Adipocyte (in vitro differentiated cells): Measurements from ENCODE around the gene LGR5.
"Not testable (repeated sequence)": the region's sequence is repeated elsewhere in the genome, so short reads cannot be mapped to it uniquely, and the experiment has no call there.

ENCODE experiments used
- DNase-seq: peaks from one replicate; pipeline ENCODE4 v3.0.0-alpha.2; 2015; ENCODE audit warnings: low read depth
- H3K27me3 ChIP-seq: replicated peaks from 2 replicates; pipeline ENCODE4 v1.7.0; 2013; ENCODE audit warnings: mild to moderate bottlenecking, low read length, moderate library complexity; ENCODE audit not compliant: control insufficient read depth, insufficient read depth
- H3K36me3 ChIP-seq: 2 replicates; pipeline ENCODE4 v1.7.0; 2013; ENCODE audit warnings: low read length, mild to moderate bottlenecking, moderate library complexity; ENCODE audit not compliant: control insufficient read depth, insufficient read depth, severe bottlenecking
- H3K4me1 ChIP-seq: 2 replicates; pipeline ENCODE4 v1.7.0; 2013; ENCODE audit warnings: mild to moderate bottlenecking, low read length, moderate library complexity; ENCODE audit not compliant: control insufficient read depth, insufficient read depth
- H3K4me3 ChIP-seq: 2 replicates; pipeline ENCODE4 v1.7.0; 2013; ENCODE audit warnings: mild to moderate bottlenecking, low read length, moderate library complexity
- H3K9ac ChIP-seq: 2 replicates; pipeline ENCODE4 v1.7.0; 2013; ENCODE audit warnings: mild to moderate bottlenecking, low read length, moderate library complexity
- H3K9me3 ChIP-seq: 2 replicates; pipeline ENCODE4 v1.7.0; 2013; ENCODE audit warnings: mild to moderate bottlenecking, low read length, moderate library complexity; ENCODE audit not compliant: control insufficient read depth

Gene LGR5

GRCh38 chr12:71555191-71555590, 115.6 kb downstream of the LGR5 start:
- H3K27me3 ChIP-seq = no peaks in the 10 kb centered on the region
- no peaks in the 10 kb centered on the region for H3K36me3 ChIP-seq
- H3K4me1 ChIP-seq = peaks cover 11% of the 10 kb centered on the region
- no peak overlapping the region for H3K4me3 ChIP-seq
- H3K9ac ChIP-seq = no peak overlapping the region
- no peaks in the 10 kb centered on the region for H3K9me3 ChIP-seq
- no peak for DNase-seq

- peaks cover 11% of the 10 kb centered on the region for H3K4me1 ChIP-seq
- not testable (repeated sequence) for H3K9me3 ChIP-seq, DNase-seq, H3K36me3 ChIP-seq, H3K9ac ChIP-seq, H3K27me3 ChIP-seq, H3K4me3 ChIP-seq
Observed at GRCh38 chr12:71555789-71556188, 116.2 kb downstream of the LGR5 start.

- Histone ChIP-seq H3K36me3 (no peaks in the 10 kb centered on the region), H3K4me1 (peaks cover 11% of the 10 kb centered on the region), H3K4me3 (no peak overlapping the region), H3K27me3 (no peaks in the 10 kb centered on the region), H3K9me3 (no peaks in the 10 kb centered on the region), H3K9ac (no peak overlapping the region)
- no peak for DNase-seq
Observed at GRCh38 chr12:71556448-71556847, 116.8 kb downstream of the LGR5 start.

GRCh38 chr12:71556875-71557274, 117.3 kb downstream of the LGR5 start:
- Histone ChIP-seq H3K9me3 (no peaks in the 10 kb centered on the region), H3K9ac (no peak overlapping the region), H3K27me3 (no peaks in the 10 kb centered on the region), H3K4me1 (peaks cover 11% of the 10 kb centered on the region), H3K36me3 (no peaks in the 10 kb centered on the region), H3K4me3 (no peak overlapping the region)
- DNase-seq = peak; percentile 76

GRCh38 chr12:71558445-71558844, 118.8 kb downstream of the LGR5 start:
- Histone ChIP-seq H3K36me3 (no peaks in the 10 kb centered on the region), H3K27me3 (no peaks in the 10 kb centered on the region), H3K4me1 (peaks cover 11% of the 10 kb centered on the region), H3K4me3 (no peak overlapping the region), H3K9ac (no peak overlapping the region), H3K9me3 (no peaks in the 10 kb centered on the region)
- no peak for DNase-seq

- no peak overlapping the region for H3K4me3 ChIP-seq
- no peaks in the 10 kb centered on the region for H3K4me1 ChIP-seq
- peaks cover under 1% of the 10 kb centered on the region for H3K9me3 ChIP-seq
- no peak overlapping the region for H3K9ac ChIP-seq
- no peak for DNase-seq
- no peaks in the 10 kb centered on the region for H3K27me3 ChIP-seq
- H3K36me3 ChIP-seq = no peaks in the 10 kb centered on the region
Observed at GRCh38 chr12:71562676-71563595, 123.3 kb downstream of the LGR5 start.

GRCh38 chr12:71565535-71565934, 125.9 kb downstream of the LGR5 start:
- Histone ChIP-seq H3K27me3 (no peaks in the 10 kb centered on the region), H3K9ac (no peak overlapping the region), H3K4me3 (no peak overlapping the region), H3K4me1 (no peaks in the 10 kb centered on the region), H3K36me3 (no peaks in the 10 kb centered on the region), H3K9me3 (peaks cover 4% of the 10 kb centered on the region)
- DNase-seq = no peak

GRCh38 chr12:71566655-71567054, 127.1 kb downstream of the LGR5 start:
- peaks cover 4% of the 10 kb centered on the region for H3K9me3 ChIP-seq

GRCh38 chr12:71567537-71567936, 127.9 kb downstream of the LGR5 start:
- Histone ChIP-seq H3K9ac (no peak overlapping the region), H3K4me1 (no peaks in the 10 kb centered on the region), H3K36me3 (no peaks in the 10 kb centered on the region), H3K4me3 (no peak overlapping the region), H3K27me3 (no peaks in the 10 kb centered on the region), H3K9me3 (peaks cover 4% of the 10 kb centered on the region)
- DNase-seq = no peak

More at GRCh38 chr12:71566655-71567054, 127.1 kb downstream of the LGR5 start:
- no peak for DNase-seq
- no peak overlapping the region for H3K4me3 ChIP-seq
- no peak overlapping the region for H3K9ac ChIP-seq
- H3K27me3 ChIP-seq = no peaks in the 10 kb centered on the region
- no peaks in the 10 kb centered on the region for H3K36me3 ChIP-seq
- no peaks in the 10 kb centered on the region for H3K4me1 ChIP-seq

- not testable (repeated sequence) for H3K36me3 ChIP-seq, H3K9ac ChIP-seq, H3K9me3 ChIP-seq, H3K4me1 ChIP-seq, H3K4me3 ChIP-seq, DNase-seq, H3K27me3 ChIP-seq
Observed at GRCh38 chr12:71569885-71570284, 130.3 kb downstream of the LGR5 start.

- H3K9me3 ChIP-seq = no peaks in the 10 kb centered on the region
- no peaks in the 10 kb centered on the region for H3K27me3 ChIP-seq
- H3K9ac ChIP-seq = no peak overlapping the region
- H3K4me3 ChIP-seq = no peak overlapping the region
- no peaks in the 10 kb centered on the region for H3K4me1 ChIP-seq
- H3K36me3 ChIP-seq = no peaks in the 10 kb centered on the region
- DNase-seq = peak; percentile 40
Observed at GRCh38 chr12:71576496-71576895, 136.9 kb downstream of the LGR5 start.
